B cell (primary cell): ENCODE results near the gene ERICH3.

Experiments used
- CTCF ChIP-seq: fragments of 200-600 bp; IDR thresholded peaks from one replicate; pipeline ENCODE4 v1.8.0; 2022; ENCODE audit warnings: antibody characterized with exemption, mild to moderate bottlenecking
- EZH2 ChIP-seq: IDR thresholded peaks from 2 replicates; pipeline ENCODE4 v1.6.1; 2012; ENCODE audit warnings: borderline replicate concordance, low read depth, mild to moderate bottlenecking, moderate library complexity, low read length; ENCODE audit not compliant: insufficient read depth, poor library complexity, severe bottlenecking

GRCh38 chr1:74548961-74549750 is 124.4 kb downstream of the ERICH3 start:
- TF ChIP-seq EZH2, result no peak
- TF ChIP-seq CTCF, result no peak
